Measurements from ENCODE around the gene ZNF33B. TPM values are rescaled to one million over a fixed set of nuclear protein-coding genes. Genes with fewer than 3 reads are reported as not detected.

ZNF33B gene
- total RNA-seq, 1 experiment from 2014 or later, result 39.6 TPM

GRCh38 chr10:42654419-42654818 lies 16.0 kb upstream of the ZNF33B start:
- no peaks in the 10 kb centered on the region for H3K23me2 ChIP-seq (ENCODE audit: insufficient read length, low read depth, low read length, poor library complexity, severe bottlenecking)
- no peak overlapping the region for H3K14ac ChIP-seq (ENCODE audit: insufficient read depth, low read length)
- no peak overlapping the region for H3K18ac ChIP-seq (ENCODE audit: insufficient read length, low read depth, low read length)
- H2BK20ac ChIP-seq (ENCODE audit: low read depth, low read length, poor library complexity, severe bottlenecking), result no peak overlapping the region
- H3K27me3 Mint-ChIP-seq (ENCODE audit: low read depth), result peaks cover 2% of the 10 kb centered on the region; the same call in 1 of the 2 replicates
- no peak overlapping the region for H3K9ac ChIP-seq (ENCODE audit: extremely low read depth, insufficient read length, low read length)
- peaks cover 25% of the 10 kb centered on the region for H3K9me3 ChIP-seq (ENCODE audit: control insufficient read depth, low read depth, low read length)
- H3K27ac Mint-ChIP-seq, result no peak overlapping the region
- H3K79me1 ChIP-seq (ENCODE audit: insufficient read depth, low read depth, low read length, poor library complexity, severe bottlenecking), result no peaks in the 10 kb centered on the region
- H2AFZ ChIP-seq (ENCODE audit: low read length), result no peak overlapping the region
- no peak overlapping the region for H4K5ac ChIP-seq (ENCODE audit: insufficient read length, low read depth, low read length)
- H3K27ac ChIP-seq (ENCODE audit: insufficient read length, low read depth, low read length), result no peak overlapping the region
- no peak overlapping the region for H2BK120ac ChIP-seq (ENCODE audit: low read depth, low read length, poor library complexity, severe bottlenecking)
- TF ChIP-seq CTCF (conservative IDR thresholded peaks at IDR 0.05), result no peak
- H3K4me3 Mint-ChIP-seq, result no peak overlapping the region
- H4K91ac ChIP-seq (ENCODE audit: insufficient read length, low read depth, low read length), result no peak overlapping the region
- no peak overlapping the region for H3K23ac ChIP-seq (ENCODE audit: insufficient read length, low read depth, low read length)
- no peaks in the 10 kb centered on the region; the same call in 1 of the 2 replicates for H3K27me3 ChIP-seq (ENCODE audit: insufficient read depth, low read length)
- no peak for DNase-seq
- H4K20me1 ChIP-seq (ENCODE audit: control insufficient read depth, insufficient read depth, insufficient read length), result no peaks in the 10 kb centered on the region
- H3T11ph ChIP-seq (ENCODE audit: low read length), result no peak overlapping the region
- peaks cover 0 to 13% (median 0%) of the 10 kb centered on the region in 3 experiments; a peak in 5 of 7 replicates for H3K36me3 Mint-ChIP-seq (ENCODE audit: insufficient read depth in 1 of 3, low read depth in 3 of 3)
- H3K56ac ChIP-seq (ENCODE audit: insufficient read length, low read depth, low read length), result no peak overlapping the region
- H2BK12ac ChIP-seq (ENCODE audit: insufficient read length, low read depth, low read length), result no peak overlapping the region
- peaks cover 78 to 92% of the 10 kb centered on the region in 2 experiments for H3K9me3 Mint-ChIP-seq
- H2AK5ac ChIP-seq (ENCODE audit: insufficient read length, low read length), result no peak overlapping the region
- WGBS (ENCODE audit: extremely low coverage, insufficient read length, low lambda C conversion rate), result no CpG with 5 or more reads among the region's 6 CpGs
- H3K4me1 ChIP-seq (ENCODE audit: insufficient read depth, low read length), result no peaks in the 10 kb centered on the region
- H3K79me2 ChIP-seq (ENCODE audit: insufficient read depth, low read length), result no peaks in the 10 kb centered on the region
- H2BK5ac ChIP-seq (ENCODE audit: insufficient read length, low read length), result no peak overlapping the region
- H4K8ac ChIP-seq (replicated peaks; ENCODE audit: insufficient read length, low read depth, low read length), result no peak overlapping the region
- no peak overlapping the region for H2BK15ac ChIP-seq (ENCODE audit: low read depth, low read length)
- H3K4me1 Mint-ChIP-seq, result no peaks in the 10 kb centered on the region
- H3K4me2 ChIP-seq (ENCODE audit: insufficient read depth, insufficient read length, low read length), result no peak overlapping the region
- no peak overlapping the region for H3K4ac ChIP-seq (ENCODE audit: low read depth, low read length)

All from H9 (cell line).